GM12878 (cell line): ENCODE measurements around the gene HMOX2. TPM values are rescaled to one million over a fixed set of nuclear protein-coding genes. Genes with fewer than 3 reads are reported as not detected.

Experiments used
- BMI1 ChIP-seq: fragments of 450-650 bp; IDR thresholded peaks from 2 replicates; pipeline ENCODE4 v1.6.1; 2016; ENCODE audit warnings: mild to moderate bottlenecking, moderate library complexity, borderline replicate concordance
- CHD4 ChIP-seq: fragments of 200-600 bp; sonication (generic); IDR thresholded peaks from 2 replicates; pipeline ENCODE4 v1.6.1; 2016; ENCODE audit warnings: mild to moderate bottlenecking
- CREB1 ChIP-seq: IDR thresholded peaks from 2 replicates; pipeline ENCODE4 v1.6.1; 2012; ENCODE audit warnings: low read depth, mild to moderate bottlenecking, inconsistent platforms
- EED ChIP-seq: sonication (generic); IDR thresholded peaks from 2 replicates; pipeline ENCODE4 v1.6.1; 2016; ENCODE audit warnings: antibody characterized with exemption, low read depth
- GABPA ChIP-seq: IDR thresholded peaks from 2 replicates; pipeline ENCODE4 v1.6.1; 2014; ENCODE audit warnings: antibody characterized with exemption, low read depth, mild to moderate bottlenecking, inconsistent platforms
- GATAD2B ChIP-seq: fragments of 450-650 bp; conservative IDR thresholded peaks from 2 replicates; pipeline ENCODE4 v1.6.1; 2017; ENCODE audit warnings: low read depth, mild to moderate bottlenecking, moderate library complexity
- HDGF ChIP-seq: fragments of 450-650 bp; IDR thresholded peaks from 2 replicates; pipeline ENCODE4 v1.6.1; 2016; ENCODE audit warnings: antibody characterized with exemption
- IRF4 ChIP-seq: IDR thresholded peaks from 2 replicates; pipeline ENCODE4 v1.6.1; 2011; ENCODE audit warnings: low read depth, low read length
- MYC ChIP-seq: IDR thresholded peaks from 2 replicates; pipeline ENCODE4 v1.6.1; 2011; ENCODE audit warnings: mild to moderate bottlenecking, low read length, moderate library complexity, inconsistent platforms; ENCODE audit not compliant: insufficient read depth, insufficient replicate concordance, insufficient read length, severe bottlenecking
- NRF1 ChIP-seq: conservative IDR thresholded peaks from 2 replicates; pipeline ENCODE4 v1.6.1; 2011; ENCODE audit warnings: mild to moderate bottlenecking, low read depth, low read length, improper control_type of control experiment
- PAX5 ChIP-seq: IDR thresholded peaks from 2 replicates; pipeline ENCODE4 v1.6.1; 2011; ENCODE audit warnings: low read depth, low read length, borderline replicate concordance
- POLR2A ChIP-seq: IDR thresholded peaks from 2 replicates; pipeline ENCODE4 v1.6.1; 2011; ENCODE audit warnings: low read depth, mild to moderate bottlenecking, low read length
- RCOR1 ChIP-seq: conservative IDR thresholded peaks from 2 replicates; pipeline ENCODE4 v1.6.1; 2012; ENCODE audit warnings: low read depth, low read length, improper control_type of control experiment
- RUNX3 ChIP-seq: IDR thresholded peaks from 2 replicates; pipeline ENCODE4 v1.6.1; 2012; ENCODE audit warnings: low read length, inconsistent platforms
- SIX5 ChIP-seq: IDR thresholded peaks from 2 replicates; pipeline ENCODE4 v1.6.1; 2011; ENCODE audit warnings: mild to moderate bottlenecking, low read depth, low read length, moderate library complexity; ENCODE audit not compliant: severe bottlenecking
- SMARCA5 ChIP-seq: fragments of 450-650 bp; IDR thresholded peaks from 2 replicates; pipeline ENCODE4 v1.6.1; 2017; ENCODE audit warnings: mild to moderate bottlenecking
- SP1 ChIP-seq: IDR thresholded peaks from one replicate; pipeline ENCODE4 v1.6.1; 2011; ENCODE audit warnings: low read depth, low read length
- SREBF1 ChIP-seq: IDR thresholded peaks from 2 replicates; pipeline ENCODE4 v1.6.1; 2012; ENCODE audit warnings: mild to moderate bottlenecking, low read length
- TAF1 ChIP-seq: IDR thresholded peaks from 2 replicates; pipeline ENCODE4 v1.6.1; 2011; ENCODE audit warnings: mild to moderate bottlenecking, low read depth, low read length, borderline replicate concordance
- ZNF384 ChIP-seq: IDR thresholded peaks from 2 replicates; pipeline ENCODE4 v1.6.1; 2012; ENCODE audit warnings: low read depth, mild to moderate bottlenecking, low read length, improper control_type of control experiment, borderline replicate concordance
- ZNF622 ChIP-seq: fragments of 450-650 bp; IDR thresholded peaks from 2 replicates; pipeline ENCODE4 v1.6.1; 2017; ENCODE audit warnings: mild to moderate bottlenecking, inconsistent platforms
- polyA plus RNA-seq, 11 experiments: library from polyadenylated mRNA; depleted of rRNA in 4 of 11; unstranded in 6 of 11; stranded (reverse) in 5 of 11; fragments of >200 nt; fragmentation: Nextera tagmentation in 4 of 11; fragmentation: Illumina TruSeq in 1 of 11; extraction: Ambion mirVana in 4 of 11; extraction: Trizol in 1 of 11; gene quantifications; 1 replicate in 1 of 11; 2 replicates in 10 of 11; pipeline versions ENCODE4 v1.2.1 to v1.2.3, GENCODE V29; 2011 to 2016; ENCODE audit warnings: inconsistent platforms in 2 of 11, missing spikeins in 2 of 11, low read depth in 1 of 11
- total RNA-seq, 4 experiments: library from RNA; depleted of rRNA in 3 of 4; stranded (reverse); fragments of >200 nt in 3 of 4; fragmentation: Illumina TruSeq in 1 of 4; extraction: Trizol in 1 of 4; gene quantifications; 2 replicates each; pipeline versions ENCODE4 v1.2.1 to v1.2.3, GENCODE V29; 2013 to 2021
- TF ChIP-seq, protein P1 (sequence below): fragments of 450-650 bp; IDR thresholded peaks from 2 replicates; pipeline ENCODE4 v1.6.1; 2017; ENCODE audit warnings: low read depth, mild to moderate bottlenecking, moderate library complexity
- TF ChIP-seq, protein P2 (sequence below): IDR thresholded peaks from 2 replicates; pipeline ENCODE4 v1.6.1; 2012; ENCODE audit warnings: low read length, inconsistent platforms
- TF ChIP-seq, protein P3 (sequence below): fragments of 450-650 bp; IDR thresholded peaks from 2 replicates; pipeline ENCODE4 v1.6.1; 2016; ENCODE audit warnings: mild to moderate bottlenecking
- TF ChIP-seq, protein P4 (sequence below): fragments of 450-650 bp; IDR thresholded peaks from 2 replicates; pipeline ENCODE4 v1.6.1; 2017; ENCODE audit warnings: borderline replicate concordance

HMOX2 gene
- total and polyA plus RNA-seq, 10 of the 15 experiments (the other 5 are each of a cell fraction or from before 2014, with no cell fraction given): 26.4 to 111 (median 57.8) TPM

DNA sequence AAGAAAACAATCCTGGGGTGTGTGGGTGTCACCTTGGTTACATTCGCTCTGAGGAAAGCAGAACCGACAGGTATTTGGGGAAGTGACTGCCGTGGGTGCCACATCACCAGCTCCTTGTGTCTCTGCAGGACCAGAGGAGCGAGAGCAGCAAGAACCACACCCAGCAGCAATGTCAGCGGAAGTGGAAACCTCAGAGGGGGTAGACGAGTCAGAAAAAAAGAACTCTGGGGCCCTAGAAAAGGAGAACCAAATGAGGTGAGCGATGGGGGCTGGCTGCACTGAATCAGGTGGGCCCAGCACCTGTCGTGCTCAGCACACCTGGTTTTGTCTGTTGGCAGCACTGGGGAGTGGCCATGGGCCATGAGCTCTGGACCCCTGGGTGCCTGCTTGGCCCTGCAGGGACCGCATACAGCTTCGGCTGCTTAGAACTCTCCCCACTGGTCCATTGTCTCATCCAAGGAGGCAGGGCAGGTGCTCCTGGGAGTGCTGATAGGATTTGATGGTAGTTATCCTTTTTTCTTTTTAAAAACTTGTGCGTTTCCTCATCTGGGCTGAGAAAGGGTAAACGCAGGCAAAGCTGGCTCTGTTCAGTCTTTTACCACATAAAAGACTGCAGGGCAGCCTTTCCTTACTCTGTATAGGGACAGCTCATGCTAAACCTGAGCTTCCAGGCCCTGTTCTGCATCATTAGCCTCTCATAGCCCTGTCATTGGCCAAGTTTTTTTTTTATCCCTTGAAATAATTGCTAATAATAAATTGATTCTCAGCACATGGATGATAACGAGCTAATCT is 29.4 kb downstream of the HMOX2 start (continued):
- TF ChIP-seq SIX5 (no peak), HDGF (peak; percentile 48; the same call in 1 of the 2 replicates), BMI1 (peak; percentile 66; the same call in 1 of the 2 replicates), GATAD2B (peak; percentile 29; the same call in 1 of the 2 replicates), MYC (no peak), SP1 (peak; percentile 12), RUNX3 (peak; percentile 84), POLR2A (0 out of 2 replicates have a peak, but pooled peaks have one; percentile 43), RCOR1 (0 out of 2 replicates have a peak, but pooled peaks have one; percentile 22), ZNF622 (no peak), GABPA (no peak), NRF1 (no peak), EED (peak; percentile 34; the same call in 1 of the 2 replicates), CREB1 (0 out of 2 replicates have a peak, but pooled peaks have one; percentile 34), IRF4 (0 out of 2 replicates have a peak, but pooled peaks have one; percentile 59), ZNF384 (peak; percentile 56; the same call in 1 of the 2 replicates), SREBF1 (no peak), CHD4 (no peak), PAX5 (0 out of 2 replicates have a peak, but pooled peaks have one; percentile 5), TAF1 (no peak), SMARCA5 (no peak)
- TF ChIP-seq, protein P1, sequence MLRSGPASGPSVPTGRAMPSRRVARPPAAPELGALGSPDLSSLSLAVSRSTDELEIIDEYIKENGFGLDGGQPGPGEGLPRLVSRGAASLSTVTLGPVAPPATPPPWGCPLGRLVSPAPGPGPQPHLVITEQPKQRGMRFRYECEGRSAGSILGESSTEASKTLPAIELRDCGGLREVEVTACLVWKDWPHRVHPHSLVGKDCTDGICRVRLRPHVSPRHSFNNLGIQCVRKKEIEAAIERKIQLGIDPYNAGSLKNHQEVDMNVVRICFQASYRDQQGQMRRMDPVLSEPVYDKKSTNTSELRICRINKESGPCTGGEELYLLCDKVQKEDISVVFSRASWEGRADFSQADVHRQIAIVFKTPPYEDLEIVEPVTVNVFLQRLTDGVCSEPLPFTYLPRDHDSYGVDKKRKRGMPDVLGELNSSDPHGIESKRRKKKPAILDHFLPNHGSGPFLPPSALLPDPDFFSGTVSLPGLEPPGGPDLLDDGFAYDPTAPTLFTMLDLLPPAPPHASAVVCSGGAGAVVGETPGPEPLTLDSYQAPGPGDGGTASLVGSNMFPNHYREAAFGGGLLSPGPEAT: 0 out of 2 replicates have a peak, but pooled peaks have one; percentile 22
- TF ChIP-seq, protein P2, sequence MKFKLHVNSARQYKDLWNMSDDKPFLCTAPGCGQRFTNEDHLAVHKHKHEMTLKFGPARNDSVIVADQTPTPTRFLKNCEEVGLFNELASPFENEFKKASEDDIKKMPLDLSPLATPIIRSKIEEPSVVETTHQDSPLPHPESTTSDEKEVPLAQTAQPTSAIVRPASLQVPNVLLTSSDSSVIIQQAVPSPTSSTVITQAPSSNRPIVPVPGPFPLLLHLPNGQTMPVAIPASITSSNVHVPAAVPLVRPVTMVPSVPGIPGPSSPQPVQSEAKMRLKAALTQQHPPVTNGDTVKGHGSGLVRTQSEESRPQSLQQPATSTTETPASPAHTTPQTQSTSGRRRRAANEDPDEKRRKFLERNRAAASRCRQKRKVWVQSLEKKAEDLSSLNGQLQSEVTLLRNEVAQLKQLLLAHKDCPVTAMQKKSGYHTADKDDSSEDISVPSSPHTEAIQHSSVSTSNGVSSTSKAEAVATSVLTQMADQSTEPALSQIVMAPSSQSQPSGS: no peak; the same call in 1 of the 2 replicates
- TF ChIP-seq, protein P3, sequence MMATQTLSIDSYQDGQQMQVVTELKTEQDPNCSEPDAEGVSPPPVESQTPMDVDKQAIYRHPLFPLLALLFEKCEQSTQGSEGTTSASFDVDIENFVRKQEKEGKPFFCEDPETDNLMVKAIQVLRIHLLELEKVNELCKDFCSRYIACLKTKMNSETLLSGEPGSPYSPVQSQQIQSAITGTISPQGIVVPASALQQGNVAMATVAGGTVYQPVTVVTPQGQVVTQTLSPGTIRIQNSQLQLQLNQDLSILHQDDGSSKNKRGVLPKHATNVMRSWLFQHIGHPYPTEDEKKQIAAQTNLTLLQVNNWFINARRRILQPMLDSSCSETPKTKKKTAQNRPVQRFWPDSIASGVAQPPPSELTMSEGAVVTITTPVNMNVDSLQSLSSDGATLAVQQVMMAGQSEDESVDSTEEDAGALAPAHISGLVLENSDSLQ: peak; percentile 46
- TF ChIP-seq, protein P4, sequence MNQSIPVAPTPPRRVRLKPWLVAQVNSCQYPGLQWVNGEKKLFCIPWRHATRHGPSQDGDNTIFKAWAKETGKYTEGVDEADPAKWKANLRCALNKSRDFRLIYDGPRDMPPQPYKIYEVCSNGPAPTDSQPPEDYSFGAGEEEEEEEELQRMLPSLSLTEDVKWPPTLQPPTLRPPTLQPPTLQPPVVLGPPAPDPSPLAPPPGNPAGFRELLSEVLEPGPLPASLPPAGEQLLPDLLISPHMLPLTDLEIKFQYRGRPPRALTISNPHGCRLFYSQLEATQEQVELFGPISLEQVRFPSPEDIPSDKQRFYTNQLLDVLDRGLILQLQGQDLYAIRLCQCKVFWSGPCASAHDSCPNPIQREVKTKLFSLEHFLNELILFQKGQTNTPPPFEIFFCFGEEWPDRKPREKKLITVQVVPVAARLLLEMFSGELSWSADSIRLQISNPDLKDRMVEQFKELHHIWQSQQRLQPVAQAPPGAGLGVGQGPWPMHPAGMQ: no peak
- TF ChIP-seq, all 136 proteins: peak for 25
